Activated T-helper 17 cell treated with anti-CD3 and anti-CD28 coated beads, Interleukin-2, amount 50 U/mL, for 72 hours (primary cell): ENCODE data around the gene CRB3. TPM values are rescaled to one million over a fixed set of nuclear protein-coding genes. Genes with fewer than 3 reads are reported as not detected.
A peak's percentile ranks its signal among the peaks of the same experiment; 100 is the strongest.

Experiments
- ATAC-seq: fragments of 150-1000 bp; cut with Tn5 transposase; replicated peaks from 2 replicates; pipeline ENCODE4 v1.10.0; 2021; ENCODE audit warnings: mild to moderate bottlenecking, moderate library complexity
- H3K27ac Mint-ChIP-seq: one replicate; pipeline ENCODE4 v1.8.0; 2022; ENCODE audit warnings: mixed read lengths
- H3K27me3 Mint-ChIP-seq: one replicate; pipeline ENCODE4 v1.8.0; 2022; ENCODE audit warnings: mixed read lengths
- H3K36me3 Mint-ChIP-seq: one replicate; pipeline ENCODE4 v1.8.0; 2022; ENCODE audit warnings: low read depth, mild to moderate bottlenecking, mixed read lengths
- H3K4me1 Mint-ChIP-seq: one replicate; pipeline ENCODE4 v1.8.0; 2022; ENCODE audit warnings: mixed read lengths
- H3K4me3 Mint-ChIP-seq: one replicate; pipeline ENCODE4 v1.8.0; 2022; ENCODE audit warnings: mild to moderate bottlenecking, mixed read lengths
- H3K9me3 Mint-ChIP-seq: one replicate; pipeline ENCODE4 v1.8.0; 2022; ENCODE audit warnings: mixed read lengths
- total RNA-seq, 2 donors: library from RNA; stranded (reverse); gene quantifications; one replicate each; pipeline ENCODE4 v1.2.3, GENCODE V29; 2022

The CRB3 gene, protein sequence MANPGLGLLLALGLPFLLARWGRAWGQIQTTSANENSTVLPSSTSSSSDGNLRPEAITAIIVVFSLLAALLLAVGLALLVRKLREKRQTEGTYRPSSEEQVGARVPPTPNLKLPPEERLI
- total RNA-seq, result 1 to 10 TPM in 1 of 2 donors, not detected in 1; 2.2 TPM

DNA sequence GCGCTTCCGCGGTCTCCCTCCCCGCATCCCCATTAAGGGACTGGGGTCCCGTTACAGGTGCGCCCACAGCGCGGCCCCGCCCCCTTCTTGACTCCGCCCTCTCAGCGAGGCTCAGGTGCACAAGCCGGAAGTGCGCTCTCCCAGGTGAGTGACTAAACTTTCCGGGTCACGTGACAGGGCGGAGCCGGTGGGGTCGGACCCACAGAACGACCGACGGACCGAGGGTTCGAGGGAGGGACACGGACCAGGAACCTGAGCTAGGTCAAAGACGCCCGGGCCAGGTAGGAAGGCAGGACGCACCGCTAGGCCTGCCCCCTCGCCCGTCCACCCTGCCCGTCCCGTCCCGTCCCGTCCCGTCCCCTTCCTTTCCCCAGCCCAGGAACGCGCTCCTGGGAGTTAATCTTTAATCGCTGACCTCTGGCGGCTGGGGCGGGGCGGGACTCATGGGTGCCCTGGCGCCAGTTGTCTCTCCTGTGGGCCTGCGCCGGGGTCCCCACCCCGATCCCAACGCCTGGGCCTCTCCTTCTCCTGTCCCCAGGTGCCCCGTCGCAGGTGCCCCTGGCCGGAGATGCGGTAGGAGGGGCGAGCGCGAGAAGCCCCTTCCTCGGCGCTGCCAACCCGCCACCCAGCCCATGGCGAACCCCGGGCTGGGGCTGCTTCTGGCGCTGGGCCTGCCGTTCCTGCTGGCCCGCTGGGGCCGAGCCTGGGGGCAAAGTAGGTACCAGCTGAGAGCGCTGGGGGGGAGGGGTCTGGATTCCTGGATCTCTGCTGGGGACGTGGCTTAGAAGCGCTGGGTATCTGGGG, at the start of gene CRB3:
Gene CRB3 (plus strand): TSS at position 202 of the 804 bp plus-strand sequence. CDS start 431 bp downstream, at position 633.
- no peaks in the 10 kb centered on the region for H3K27me3 Mint-ChIP-seq
- H3K4me3 Mint-ChIP-seq, result peak within 1 kb of the TSS; percentile 52

GRCh38 chr19:6414793-6415590, 49.1 kb upstream of the CRB3 start:
- no peak for ATAC-seq
- Mint-ChIP-seq H3K27me3 (no peaks in the 10 kb centered on the region), H3K27ac (no peak overlapping the region), H3K4me3 (no peak overlapping the region), H3K9me3 (no peaks in the 10 kb centered on the region), H3K4me1 (no peaks in the 10 kb centered on the region), H3K36me3 (peaks cover 72% of the 10 kb centered on the region)

More for the DNA sequence above, at the start of gene CRB3:
- Mint-ChIP-seq H3K4me1 (peaks cover 10% of the 10 kb centered on the region), H3K27ac (no peak within 1 kb of the TSS), H3K36me3 (peaks cover 20% of the 10 kb centered on the region), H3K9me3 (no peaks in the 10 kb centered on the region)
- ATAC-seq, result no peak

- Mint-ChIP-seq H3K36me3 (peaks cover 79% of the 10 kb centered on the region), H3K4me1 (no peaks in the 10 kb centered on the region), H3K27me3 (no peaks in the 10 kb centered on the region), H3K27ac (no peak overlapping the region), H3K4me3 (no peak overlapping the region), H3K9me3 (no peaks in the 10 kb centered on the region)
- no peak for ATAC-seq
Observed at GRCh38 chr19:6415591-6416190, 48.4 kb upstream of the CRB3 start.

- H3K36me3 Mint-ChIP-seq, result peaks cover 91% of the 10 kb centered on the region
- no peak for ATAC-seq
- no peaks in the 10 kb centered on the region for H3K9me3 Mint-ChIP-seq
- no peaks in the 10 kb centered on the region for H3K4me1 Mint-ChIP-seq
- H3K27me3 Mint-ChIP-seq, result no peaks in the 10 kb centered on the region
- H3K4me3 Mint-ChIP-seq, result no peak overlapping the region
- H3K27ac Mint-ChIP-seq, result no peak overlapping the region
Observed at GRCh38 chr19:6416658-6417405, 47.2 kb upstream of the CRB3 start.

DNA sequence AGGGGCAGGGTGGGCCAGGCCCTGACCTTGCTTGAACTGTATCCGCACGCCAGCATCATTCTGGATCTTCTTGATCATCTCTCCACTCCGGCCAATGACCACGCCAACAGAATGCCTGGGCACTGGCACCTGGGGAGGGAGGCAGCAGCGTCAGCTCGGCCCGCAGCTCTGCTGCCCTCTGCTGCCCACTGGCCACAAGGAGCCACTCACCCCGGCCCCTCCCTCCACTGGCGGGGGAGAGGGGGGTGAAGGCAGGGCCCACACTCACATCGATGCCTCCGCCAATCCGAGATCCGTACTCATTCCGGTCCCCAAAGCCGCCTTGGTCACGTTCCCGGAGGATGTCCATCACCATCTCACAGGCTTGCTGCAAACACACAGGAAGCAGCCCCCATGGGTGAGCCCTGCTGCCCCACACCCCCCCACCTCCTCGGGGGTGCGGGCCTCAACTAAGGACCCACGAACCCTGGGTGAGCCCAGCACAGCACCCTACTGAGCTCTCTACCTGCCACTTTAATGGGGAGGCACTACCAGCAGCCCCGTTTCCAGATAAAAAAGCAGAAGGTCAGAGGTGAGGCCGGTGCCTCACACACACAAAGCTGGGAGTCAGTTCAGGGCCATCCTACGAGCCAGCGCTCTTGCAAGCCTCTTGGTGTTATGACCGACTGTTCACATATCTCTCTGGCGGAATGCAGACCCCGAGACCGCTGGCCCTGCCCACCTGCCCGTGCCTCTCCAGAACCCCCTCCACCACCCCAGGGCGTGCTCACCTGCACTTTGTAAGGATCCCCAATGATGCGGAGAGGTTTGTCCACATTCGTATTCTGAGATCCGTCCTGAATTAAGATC, 46.1 kb upstream of the CRB3 start:
- Mint-ChIP-seq H3K36me3 (peaks cover 98% of the 10 kb centered on the region), H3K4me3 (no peak overlapping the region), H3K9me3 (no peaks in the 10 kb centered on the region), H3K27ac (no peak overlapping the region), H3K27me3 (no peaks in the 10 kb centered on the region), H3K4me1 (peaks cover 1% of the 10 kb centered on the region)
- no peak for ATAC-seq

GRCh38 chr19:6418562-6418932, 45.5 kb upstream of the CRB3 start:
- H3K27me3 Mint-ChIP-seq, result no peaks in the 10 kb centered on the region
- ATAC-seq, result no peak
- peaks cover 7% of the 10 kb centered on the region for H3K4me1 Mint-ChIP-seq
- no peak overlapping the region for H3K27ac Mint-ChIP-seq
- H3K9me3 Mint-ChIP-seq, result no peaks in the 10 kb centered on the region
- H3K36me3 Mint-ChIP-seq, result peaks cover 98% of the 10 kb centered on the region
- H3K4me3 Mint-ChIP-seq, result no peak overlapping the region

DNA sequence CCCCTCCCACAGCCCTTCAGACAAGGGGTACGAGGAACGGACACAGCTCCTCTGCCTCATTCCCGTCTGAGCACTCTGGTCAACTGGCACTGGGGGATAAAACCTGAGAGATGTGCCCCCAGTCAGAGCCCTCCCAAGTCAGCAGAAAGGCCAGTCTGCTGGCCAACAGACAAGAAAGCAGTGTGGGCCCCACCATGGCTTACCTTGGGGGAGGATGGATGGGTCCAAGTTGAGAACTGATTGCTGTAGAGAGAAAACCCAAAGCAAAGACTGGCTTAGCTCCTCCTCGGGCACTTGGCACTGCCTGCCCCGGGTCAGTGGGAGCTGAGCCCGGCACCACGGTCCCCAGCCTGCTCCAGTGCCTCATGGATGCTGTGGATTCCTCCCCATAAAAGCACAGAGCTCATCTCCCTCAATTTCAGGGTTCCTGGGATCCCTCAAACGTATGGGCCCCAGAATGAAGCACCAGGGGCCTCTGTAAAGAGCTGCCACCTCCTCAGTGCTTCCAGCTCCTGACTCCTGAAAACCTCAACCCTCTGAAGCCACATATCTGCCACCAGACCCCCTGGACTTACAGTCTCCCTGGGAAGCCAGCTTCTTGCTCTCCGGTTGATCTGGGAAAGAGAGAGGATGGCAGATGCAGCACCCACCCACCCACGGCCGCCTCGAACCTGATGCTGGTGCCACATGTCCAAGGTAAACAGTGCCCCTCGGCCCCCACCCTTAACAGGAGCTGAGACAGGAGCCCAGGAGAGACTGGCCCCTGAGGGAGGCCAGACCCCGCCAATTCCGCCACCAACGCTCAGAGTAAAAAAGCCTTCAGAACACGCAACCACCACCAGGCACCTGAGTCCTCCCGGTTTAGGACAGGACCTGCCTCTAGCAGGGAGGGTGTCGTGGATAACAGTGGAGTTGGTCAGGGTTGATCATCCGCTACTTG, 42.7 kb upstream of the CRB3 start:
- Mint-ChIP-seq H3K27me3 (no peaks in the 10 kb centered on the region), H3K27ac (peak overlapping the region; percentile 43), H3K9me3 (no peaks in the 10 kb centered on the region), H3K4me1 (peaks cover 8% of the 10 kb centered on the region), H3K36me3 (peaks cover 75% of the 10 kb centered on the region), H3K4me3 (no peak overlapping the region)
- ATAC-seq, result no peak

- no peak for ATAC-seq
- no peaks in the 10 kb centered on the region for H3K9me3 Mint-ChIP-seq
- no peaks in the 10 kb centered on the region for H3K27me3 Mint-ChIP-seq
- peak overlapping the region; percentile 87 for H3K27ac Mint-ChIP-seq
- peak overlapping the region; percentile 87 for H3K4me3 Mint-ChIP-seq
- peaks cover 8% of the 10 kb centered on the region for H3K4me1 Mint-ChIP-seq
- H3K36me3 Mint-ChIP-seq, result peaks cover 53% of the 10 kb centered on the region
Observed at GRCh38 chr19:6423499-6424194, 40.4 kb upstream of the CRB3 start.

DNA sequence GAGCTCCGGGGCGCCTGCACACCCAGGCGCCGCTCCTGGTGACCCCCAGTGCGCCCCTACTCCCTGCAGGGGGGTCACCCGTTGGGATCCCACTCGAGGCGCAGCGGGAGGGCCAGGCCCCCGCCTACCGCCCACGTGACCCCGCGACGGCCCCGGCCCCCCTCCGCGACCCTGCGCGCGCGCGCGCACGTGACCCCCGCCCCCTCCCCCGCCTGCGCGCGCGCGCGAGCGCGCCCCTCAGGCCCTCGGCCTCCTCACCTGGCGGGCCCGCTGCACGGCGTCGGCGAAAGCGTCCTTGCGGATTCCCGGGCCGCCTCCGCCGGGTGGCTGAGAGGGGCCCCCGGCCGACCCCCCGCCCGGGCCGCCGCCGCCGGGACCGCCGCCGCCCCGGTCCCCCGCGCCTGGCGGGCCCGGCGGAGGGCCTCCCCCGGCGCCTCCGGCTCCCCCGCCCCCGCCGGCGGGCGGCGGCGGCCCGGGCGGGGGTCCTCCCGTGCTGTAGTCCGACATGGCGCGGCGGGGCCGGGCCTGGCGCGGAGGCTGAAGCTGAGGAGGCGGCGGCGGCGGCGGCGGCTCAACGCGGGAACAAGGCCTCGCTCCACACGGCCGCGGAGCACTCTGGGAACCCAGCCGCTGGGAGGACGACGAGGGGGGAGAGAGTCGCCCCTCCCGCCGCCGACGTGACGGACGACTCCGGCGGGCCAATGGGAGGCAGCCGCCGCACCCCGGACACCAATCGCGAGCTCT, 39.7 kb upstream of the CRB3 start, which contains the start of gene KHSRP:
Gene KHSRP (minus strand): TSS at position 617 of the 744 bp plus-strand sequence. CDS start 110 bp downstream, at position 507.
- Mint-ChIP-seq H3K4me3 (peak within 1 kb of the TSS; percentile 87), H3K9me3 (no peaks in the 10 kb centered on the region), H3K27me3 (no peaks in the 10 kb centered on the region), H3K36me3 (peaks cover 46% of the 10 kb centered on the region), H3K4me1 (peaks cover 8% of the 10 kb centered on the region), H3K27ac (peak within 1 kb of the TSS; percentile 87)
- no peak for ATAC-seq

DNA sequence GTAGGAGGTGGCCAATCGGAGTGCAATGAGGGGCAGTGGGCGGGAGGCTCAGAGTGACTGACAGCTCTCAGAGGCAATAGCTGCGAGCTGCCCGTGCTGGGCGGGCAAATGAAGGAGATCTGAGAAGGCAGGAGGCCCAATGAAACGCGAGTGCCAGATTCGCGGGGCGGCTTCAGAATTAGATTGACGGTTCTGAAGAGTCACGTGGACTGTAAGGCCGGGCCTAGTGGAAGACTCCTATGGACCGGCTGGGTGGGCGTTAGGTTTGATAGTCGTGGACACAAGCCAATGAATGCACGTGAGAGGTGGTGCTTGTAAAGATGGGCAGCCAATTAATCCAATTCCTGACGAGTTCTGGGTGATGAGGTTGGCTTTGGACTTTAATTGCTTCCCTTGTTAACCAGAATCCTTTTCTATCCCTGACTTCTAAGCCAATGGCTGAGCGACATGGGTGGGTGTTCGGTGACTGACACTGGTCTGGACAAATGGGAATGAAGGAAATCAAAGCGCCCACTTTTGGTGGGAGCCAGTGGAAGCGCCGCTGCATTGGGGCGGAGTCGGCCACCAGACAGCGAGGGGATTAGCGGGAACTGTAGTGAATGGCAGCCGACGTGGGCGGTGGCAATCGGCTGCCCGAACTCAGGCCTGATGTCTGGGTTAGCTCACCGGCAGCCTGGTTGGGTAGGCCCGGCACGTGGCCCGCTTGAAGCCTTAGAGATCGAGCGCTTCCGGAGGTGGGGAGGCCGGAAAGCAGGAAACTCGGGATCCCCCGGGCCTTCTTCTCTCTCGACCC, 38.9 kb upstream of the CRB3 start:
- ATAC-seq, result peak; percentile 91
- Mint-ChIP-seq H3K4me3 (peak overlapping the region; percentile 71), H3K27ac (peak overlapping the region; percentile 77), H3K4me1 (peaks cover 8% of the 10 kb centered on the region), H3K36me3 (peaks cover 39% of the 10 kb centered on the region), H3K9me3 (no peaks in the 10 kb centered on the region), H3K27me3 (no peaks in the 10 kb centered on the region)
